Fibroblast of peridontal ligament (primary cell): ENCODE data around the gene GRB10.
"Not testable (repeated sequence)": the region's sequence is repeated elsewhere in the genome, so short reads cannot be mapped to it uniquely, and the experiment has no call there.

Source experiments
- DNase-seq: peaks from one replicate; pipeline ENCODE4 v3.0.0-alpha.2; 2010; ENCODE audit errors: extremely low read depth

Gene GRB10

GRCh38 chr7:50778189-50778588 lies 4.5 kb downstream of the GRB10 start:
- no peak for DNase-seq

DNA sequence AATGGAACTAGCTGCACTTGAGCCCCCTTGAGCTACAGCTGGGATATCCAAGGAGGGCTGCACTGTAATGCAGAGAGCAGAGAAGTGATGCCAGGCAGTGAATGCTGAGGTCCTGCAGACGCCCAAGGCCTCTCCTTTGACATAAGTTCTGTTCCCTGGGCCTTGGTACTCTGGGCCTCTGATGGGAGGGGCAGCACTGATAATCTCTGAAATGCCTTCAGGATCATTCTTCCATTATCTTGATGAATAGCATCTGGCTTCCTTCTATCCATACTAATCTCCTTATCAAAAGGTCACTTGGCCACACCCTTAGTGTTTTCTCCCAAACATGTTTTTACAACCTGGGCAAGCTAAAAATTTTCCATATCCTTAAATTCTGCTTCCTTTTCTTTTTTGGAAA lies 6.9 kb downstream of the GRB10 start:
- no peak for DNase-seq

- no peak for DNase-seq
Measured at GRCh38 chr7:50775231-50775630, 7.5 kb downstream of the GRB10 start.

DNA sequence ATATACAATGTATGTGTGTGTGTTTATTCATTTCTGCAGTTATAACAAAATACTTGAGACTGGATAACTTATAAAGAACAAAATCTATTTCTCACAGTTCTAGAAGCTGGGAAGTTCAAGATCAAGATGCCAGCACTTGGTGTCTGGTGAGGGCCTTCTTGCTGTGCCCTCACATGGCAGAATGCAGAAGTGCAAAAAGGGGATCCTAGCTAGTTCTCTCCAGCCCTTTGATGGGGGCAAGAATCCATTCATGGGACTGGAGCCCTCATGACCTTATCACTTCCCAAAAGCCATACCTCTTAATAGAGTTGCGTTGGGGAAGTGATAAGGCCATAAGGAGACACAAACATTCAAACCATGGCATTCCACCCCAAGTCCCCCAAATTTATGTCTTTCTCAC lies 8.4 kb downstream of the GRB10 start:
- DNase-seq, result no peak

DNA sequence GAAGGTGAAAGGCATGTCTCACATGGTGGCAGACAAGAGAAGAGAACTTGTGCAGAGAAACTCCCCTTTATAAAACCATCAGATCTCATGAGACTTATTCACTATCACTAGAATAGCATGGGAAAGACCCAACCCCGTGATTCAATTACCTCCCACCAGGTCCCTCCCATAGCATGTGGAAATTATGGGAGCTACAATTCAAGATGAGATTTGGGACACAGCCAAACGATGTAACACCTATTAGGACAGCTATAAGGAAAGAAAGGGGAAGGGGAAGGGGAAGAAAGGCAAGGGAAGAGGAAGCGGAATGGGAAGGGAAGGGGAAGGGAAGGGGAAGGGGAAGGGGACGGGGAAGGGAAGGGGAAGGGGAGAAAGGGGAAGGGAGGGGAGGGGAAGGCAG lies 9.6 kb downstream of the GRB10 start:
- DNase-seq, result not testable (repeated sequence)

- DNase-seq, result no peak
Measured at GRCh38 chr7:50771120-50772002, 11.3 kb downstream of the GRB10 start.

- DNase-seq, result no peak
Measured at GRCh38 chr7:50768485-50769474, 13.9 kb downstream of the GRB10 start.

DNA sequence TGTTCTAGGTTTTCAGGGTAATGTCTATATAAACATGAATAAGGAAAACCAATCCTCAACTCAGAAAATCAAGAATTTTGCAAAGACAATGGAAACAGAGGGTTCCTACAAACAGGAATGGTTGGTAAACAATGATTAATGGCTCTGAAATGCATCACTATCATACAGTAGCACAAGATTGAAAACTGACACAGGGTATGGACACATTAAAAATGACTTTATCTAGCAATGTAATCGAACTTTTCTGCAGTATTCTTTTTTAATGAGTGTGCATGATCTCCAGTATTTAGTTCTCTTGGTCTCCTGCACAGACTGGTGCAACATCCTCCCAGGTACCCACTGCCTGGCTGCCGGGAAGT lies 15.9 kb downstream of the GRB10 start:
- DNase-seq, result no peak

DNA sequence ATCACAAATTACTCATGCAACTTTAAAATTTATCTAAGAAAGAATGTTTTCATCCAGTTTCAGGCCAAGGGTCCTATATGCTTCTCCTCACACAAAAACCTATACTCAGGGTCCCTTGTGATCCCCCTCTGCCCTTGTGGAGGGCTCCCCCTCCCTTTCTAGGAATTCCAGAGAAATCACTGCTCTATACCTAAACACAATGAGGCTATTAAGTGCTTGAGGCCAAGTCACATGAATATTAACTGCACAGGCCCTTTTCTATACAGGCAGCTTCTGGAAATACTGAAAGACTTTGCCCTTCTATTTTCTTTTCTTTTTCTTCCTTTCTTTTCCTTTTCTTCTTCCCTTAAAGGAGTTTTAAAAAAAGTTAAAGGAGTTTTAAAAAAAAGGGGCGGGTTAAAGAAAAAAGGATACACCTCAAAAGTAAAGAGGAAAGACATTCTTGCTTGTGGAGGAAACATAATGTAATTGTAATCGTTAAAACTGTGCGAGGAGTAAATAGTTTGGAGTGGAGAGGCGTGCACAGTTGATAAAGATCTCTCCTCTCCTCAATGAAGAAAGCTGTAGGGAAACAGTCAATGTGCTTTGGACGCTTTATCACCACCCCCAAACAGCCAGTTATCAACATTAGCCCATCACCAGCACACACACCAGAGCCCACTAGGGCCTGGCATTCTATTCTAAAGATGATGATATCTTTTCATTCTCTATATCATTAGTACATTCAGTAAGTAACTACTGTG lies 16.4 kb downstream of the GRB10 start:
- no peak for DNase-seq

- DNase-seq, result no peak
Measured at GRCh38 chr7:50762337-50762736, 20.4 kb downstream of the GRB10 start.

GRCh38 chr7:50761713-50762112 lies 21.0 kb downstream of the GRB10 start:
- no peak for DNase-seq

DNA sequence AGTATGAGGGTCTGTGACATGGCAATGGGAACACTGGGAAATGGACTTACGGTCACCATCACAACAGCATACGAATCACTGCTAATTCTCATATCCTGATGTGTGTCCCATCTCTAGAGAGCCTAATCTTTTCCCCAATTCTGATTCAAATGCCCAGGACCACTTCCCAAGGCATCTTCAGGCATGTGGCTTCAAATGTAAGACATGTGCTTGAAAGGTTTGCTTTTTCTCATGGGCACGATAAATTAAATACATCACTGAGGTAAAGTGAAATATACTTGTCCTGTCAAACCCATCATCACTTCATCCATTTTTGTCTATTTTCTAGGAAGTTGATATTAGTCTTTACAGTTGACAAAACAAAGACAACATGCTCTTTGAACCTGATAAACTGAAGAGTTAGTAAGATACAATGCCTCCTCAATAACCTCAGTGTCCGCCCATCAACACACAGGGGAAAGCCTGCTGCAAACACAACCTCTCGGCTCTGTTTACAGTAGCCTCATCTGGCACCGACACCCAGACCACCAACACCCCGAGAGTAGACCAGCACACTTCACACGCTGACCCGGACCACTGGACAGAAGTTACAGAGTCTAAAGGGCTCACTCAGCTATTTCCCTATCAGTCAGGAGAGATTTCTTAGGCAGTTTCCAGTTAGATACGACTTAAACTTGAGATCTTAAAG lies 24.8 kb downstream of the GRB10 start:
- no peak for DNase-seq

DNA sequence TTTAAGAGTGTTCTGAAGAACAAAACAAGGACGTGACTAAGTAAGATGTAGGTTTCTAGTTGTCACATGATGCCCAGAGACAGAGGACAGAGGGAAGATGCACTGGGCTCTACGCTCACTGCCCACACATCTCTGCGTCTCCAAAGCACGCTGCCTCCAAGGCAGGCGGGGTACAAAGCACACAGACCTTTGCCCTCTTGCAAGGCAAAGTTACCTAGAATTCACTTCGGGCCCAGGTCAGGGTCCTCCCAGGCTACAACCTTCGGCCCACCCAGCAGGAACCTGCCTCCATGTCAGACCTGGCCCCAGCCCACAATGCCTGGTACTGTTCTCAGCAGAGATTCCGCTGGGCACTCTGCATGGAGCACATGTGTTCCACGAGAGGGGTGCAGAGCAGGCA lies 26.5 kb downstream of the GRB10 start:
- no peak for DNase-seq

GRCh38 chr7:50754684-50755083 lies 28.0 kb downstream of the GRB10 start:
- no peak for DNase-seq

GRCh38 chr7:50754241-50754640 lies 28.5 kb downstream of the GRB10 start:
- DNase-seq, result no peak

GRCh38 chr7:50752422-50752821 lies 30.3 kb downstream of the GRB10 start:
- no peak for DNase-seq

DNA sequence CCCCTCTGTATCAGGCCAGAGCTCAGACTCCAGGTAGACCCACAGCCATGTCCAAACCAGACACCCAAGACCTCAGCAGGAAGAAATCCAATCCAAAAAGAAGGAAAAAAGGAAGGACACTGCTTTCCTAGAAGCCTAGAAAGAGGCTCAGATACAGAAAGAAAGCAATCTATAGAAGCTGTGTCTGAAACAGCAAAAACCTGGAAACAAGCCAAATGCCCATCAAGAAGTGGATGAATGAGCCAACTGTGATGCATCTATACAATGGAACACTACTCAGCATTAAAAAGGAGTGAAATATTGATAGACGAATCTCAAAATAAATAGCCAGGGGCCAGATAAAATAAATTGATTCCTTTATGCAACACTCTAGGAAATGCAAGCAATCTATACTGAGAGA lies 31.6 kb downstream of the GRB10 start:
- DNase-seq, result no peak

GRCh38 chr7:50749896-50750295 lies 32.8 kb downstream of the GRB10 start:
- no peak for DNase-seq

DNA sequence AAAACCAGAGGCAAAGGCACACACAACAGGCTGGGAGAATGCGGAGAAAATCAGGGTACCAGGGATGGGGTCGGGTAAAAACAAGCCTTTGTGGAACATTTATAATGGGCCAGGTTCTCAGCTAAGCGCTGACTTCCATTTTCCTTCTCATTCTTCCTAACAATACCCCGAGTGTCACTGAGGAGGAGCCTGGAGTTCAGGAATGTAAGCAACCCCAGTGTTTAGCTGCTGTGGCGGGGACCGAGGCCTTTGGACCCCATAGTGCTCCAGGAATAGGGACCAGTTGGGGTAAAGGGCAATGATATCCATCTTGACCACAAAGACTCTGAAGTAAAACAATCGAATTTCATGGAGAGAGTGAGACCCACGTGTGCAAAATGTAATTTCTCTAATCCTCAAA lies 34.2 kb downstream of the GRB10 start:
- DNase-seq, result no peak

GRCh38 chr7:50745835-50746234 lies 36.9 kb downstream of the GRB10 start:
- no peak for DNase-seq

DNA sequence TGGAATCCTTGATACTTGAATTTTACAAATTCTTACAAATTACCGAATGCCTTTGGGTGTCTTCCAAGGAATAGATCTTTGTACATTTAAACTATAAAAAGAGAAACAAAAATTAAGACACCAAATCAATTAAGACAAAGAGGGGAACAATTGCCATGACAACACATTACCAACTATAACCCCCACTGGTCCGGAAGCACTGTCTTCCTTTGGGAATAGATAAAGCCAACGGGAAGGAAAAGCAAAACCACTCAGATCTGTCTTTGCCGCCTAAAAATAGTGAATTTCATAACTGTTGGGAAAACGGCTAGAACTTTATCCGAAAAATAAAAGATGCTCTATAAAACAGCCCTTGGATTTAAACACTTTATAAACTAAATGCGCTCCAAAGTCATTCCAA lies 37.4 kb downstream of the GRB10 start:
- no peak for DNase-seq
